Activated CD4-positive, alpha-beta T cell treated with anti-CD3 and anti-CD28 coated beads, Interleukin-2, amount 50 U/mL, for 16 hours (primary cell): ENCODE results near the gene PRDM10.
A peak's percentile ranks its signal among the peaks of the same experiment; 100 is the strongest.

Experiments
- DNase-seq: peaks from one replicate; pipeline ENCODE4 v3.0.0-alpha.2; 2020

Gene PRDM10

DNA sequence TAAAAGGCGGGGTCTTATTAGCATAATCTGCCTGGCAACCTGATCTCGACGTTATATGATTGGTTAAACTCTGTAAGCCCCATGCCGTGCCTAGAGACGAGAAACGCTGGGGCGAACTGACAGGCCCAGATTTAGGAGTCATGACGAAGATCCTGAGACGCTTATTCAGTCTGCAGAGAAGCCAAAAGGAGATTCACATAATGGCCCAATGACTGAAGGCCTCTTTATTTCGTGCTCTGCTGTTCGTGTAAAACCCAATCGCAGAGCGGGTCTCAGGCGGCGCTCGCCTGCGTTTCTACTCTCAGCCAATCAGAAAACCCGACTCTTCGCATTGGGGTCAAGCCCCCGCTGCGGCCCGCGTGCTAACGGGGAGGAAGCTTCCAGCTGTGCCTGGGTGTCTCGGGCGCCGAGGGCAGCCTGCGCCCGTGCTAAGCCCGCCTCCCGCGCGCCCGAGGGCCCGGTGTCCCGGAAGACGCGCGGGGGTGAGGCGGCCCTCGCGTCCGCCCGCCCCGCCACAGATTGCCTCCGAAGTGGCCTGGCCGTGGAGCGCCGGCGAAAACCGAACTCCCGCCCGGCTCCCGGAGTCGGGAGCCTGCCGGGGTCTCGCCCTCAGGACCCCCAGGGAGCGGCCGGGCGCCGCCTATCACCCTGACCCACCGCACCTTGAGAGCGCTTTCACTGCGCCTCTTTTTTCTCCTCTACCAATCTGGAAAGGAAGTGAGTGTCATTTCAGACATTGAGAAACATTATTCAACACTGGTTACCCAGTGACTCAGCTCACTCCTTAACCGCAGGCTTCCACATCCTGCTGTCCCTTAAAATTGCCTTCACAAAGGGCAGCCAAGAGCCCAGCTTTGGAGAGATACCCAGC lies 446 bp upstream of the PRDM10 start:
- peak; percentile 94 for DNase-seq

DNA sequence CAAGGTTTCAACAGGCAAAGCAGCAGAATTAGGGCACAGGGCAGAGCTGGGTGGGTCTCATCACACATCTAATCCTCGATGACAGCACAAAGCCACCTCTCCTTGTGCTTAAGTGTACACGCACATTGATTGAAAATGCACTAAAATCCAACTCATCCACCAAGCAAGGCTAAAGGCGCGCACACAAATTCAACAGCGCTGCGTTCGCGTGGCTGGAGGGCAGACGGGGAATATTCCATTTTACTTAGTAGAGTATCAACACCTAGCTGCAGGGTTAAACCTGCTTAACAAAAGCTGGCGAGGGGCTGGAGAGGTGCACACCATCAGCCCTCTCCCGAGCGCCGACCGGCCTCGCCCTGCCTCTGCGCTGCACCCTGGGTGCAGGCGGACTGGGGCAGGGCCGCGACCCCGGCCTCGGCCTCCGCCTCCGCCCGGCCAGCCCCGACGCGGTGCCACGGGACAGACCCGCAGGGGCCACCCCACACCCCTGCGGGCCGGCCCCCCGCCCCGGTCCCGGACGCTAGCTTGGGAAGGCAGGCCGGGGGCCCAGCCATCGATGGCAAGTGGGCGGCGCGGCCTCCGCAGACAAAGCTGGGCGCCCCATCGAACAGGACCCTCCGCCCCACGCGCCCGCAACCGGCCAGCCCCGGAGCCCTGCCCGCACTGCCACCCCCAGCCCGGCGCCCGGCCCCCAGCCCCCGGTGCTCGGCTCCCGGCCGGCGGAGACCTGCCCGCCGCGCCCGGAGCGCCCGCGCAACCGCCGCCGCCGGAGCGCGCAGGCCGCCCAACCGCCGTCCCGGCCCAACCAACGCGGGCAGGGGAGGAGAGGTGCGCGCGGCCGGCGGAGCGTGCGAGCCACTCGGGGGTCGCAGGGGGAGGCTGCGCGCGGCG lies 929 bp downstream of the PRDM10 start:
- DNase-seq, result peak; percentile 30

DNA sequence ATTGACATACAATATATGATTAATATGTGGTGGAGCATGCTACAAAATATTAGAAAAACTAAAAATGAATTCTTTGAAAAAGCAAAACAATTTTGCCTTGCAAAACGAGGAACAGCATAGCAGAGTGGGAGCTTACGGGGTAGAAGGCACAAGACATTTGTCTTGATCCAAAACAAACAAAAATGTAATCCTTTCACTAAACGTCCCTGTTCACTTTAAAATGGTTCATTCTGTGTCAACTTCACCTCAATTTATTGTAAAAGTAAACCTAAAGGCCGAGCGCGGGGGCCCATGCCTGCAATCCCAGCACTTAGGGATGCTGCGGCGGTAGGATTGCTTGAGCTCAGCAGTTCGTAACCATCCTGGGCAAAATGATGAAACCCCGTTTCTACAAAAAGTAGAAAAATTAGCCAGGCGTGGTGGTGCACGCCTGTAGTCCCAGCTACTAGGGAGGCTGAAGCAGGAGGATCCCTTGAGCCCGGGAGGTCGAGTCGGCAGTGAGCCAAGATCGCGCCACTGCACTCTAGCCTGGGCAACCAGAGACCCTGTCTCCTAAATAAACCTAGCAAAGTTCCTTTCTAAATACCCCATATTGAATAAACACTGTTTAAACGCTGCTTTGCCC lies 2.0 kb downstream of the PRDM10 start:
- no peak for DNase-seq

DNA sequence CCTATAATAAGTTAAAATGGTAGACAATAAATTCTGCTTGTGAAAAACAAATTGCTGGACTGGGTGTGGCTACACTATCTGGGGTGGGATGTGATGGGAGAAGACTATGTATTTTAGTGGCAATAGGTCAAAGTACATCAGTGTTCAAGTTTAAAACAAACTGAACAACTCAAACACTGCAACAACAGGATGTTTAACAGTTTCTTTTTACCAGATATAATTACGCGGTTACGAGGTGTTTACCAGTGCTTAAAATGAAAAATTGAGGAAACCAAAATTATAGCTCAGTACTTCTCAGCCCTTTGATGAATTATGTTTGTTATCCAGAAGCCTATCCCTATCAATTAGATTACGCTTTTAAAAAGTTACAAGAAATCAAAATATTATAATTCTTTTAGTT lies 3.2 kb downstream of the PRDM10 start:
- DNase-seq, result no peak

DNA sequence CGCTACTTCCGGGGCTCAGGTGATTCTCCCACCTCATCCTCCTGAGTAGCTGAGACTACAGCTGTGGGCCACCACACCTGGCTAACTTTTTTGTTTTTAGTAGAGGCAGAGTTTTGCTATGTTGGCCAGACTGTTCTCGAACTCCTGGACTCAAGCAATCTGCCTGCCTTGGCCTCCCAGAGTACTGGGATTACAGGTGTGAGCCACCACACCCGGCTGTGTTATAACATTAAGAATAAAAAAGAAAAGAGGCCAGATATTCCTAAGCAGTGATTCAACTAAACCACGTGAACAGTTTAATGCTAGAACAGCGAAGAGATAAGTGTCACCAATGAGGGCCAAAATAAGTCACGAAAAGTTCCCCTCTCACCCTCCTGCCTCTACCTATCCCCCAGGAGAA lies 3.7 kb downstream of the PRDM10 start:
- no peak for DNase-seq

DNA sequence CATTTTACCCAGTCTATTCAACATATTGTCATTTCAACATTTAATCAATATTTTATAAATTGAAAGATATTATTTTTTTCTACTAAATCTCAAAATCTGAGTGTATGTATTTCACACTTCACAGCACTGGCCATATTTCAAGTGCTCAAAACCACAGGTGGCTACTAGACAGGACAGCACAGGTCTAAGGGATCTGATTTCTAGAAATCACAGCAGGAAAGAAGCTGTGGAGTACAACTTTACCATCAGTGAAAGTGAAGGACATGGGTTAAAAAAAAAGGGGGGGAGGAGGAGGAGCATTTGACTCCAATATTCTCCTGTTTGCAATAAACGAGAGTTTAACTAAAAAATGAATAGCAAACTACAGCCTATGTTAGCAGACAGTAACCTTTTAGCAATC lies 4.5 kb downstream of the PRDM10 start:
- no peak for DNase-seq

DNA sequence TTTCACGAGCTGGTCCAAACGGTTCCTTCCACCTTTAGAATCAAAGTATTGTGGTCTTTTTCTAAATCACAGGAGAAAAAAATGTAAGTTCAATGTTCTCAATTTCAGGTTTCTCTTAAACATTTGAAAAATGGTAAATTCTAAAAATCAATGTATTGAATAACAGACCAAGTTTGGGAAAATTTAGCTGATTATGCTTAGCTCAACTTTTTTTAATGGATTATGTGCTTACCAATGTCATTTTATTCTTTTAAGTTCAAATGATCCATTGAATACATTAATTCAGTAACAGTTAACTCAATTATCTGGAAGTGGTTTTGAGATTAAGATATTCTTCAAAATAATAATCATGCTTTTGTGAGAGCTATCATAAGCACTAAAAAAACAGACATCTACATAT lies 5.1 kb downstream of the PRDM10 start:
- DNase-seq, result no peak

DNA sequence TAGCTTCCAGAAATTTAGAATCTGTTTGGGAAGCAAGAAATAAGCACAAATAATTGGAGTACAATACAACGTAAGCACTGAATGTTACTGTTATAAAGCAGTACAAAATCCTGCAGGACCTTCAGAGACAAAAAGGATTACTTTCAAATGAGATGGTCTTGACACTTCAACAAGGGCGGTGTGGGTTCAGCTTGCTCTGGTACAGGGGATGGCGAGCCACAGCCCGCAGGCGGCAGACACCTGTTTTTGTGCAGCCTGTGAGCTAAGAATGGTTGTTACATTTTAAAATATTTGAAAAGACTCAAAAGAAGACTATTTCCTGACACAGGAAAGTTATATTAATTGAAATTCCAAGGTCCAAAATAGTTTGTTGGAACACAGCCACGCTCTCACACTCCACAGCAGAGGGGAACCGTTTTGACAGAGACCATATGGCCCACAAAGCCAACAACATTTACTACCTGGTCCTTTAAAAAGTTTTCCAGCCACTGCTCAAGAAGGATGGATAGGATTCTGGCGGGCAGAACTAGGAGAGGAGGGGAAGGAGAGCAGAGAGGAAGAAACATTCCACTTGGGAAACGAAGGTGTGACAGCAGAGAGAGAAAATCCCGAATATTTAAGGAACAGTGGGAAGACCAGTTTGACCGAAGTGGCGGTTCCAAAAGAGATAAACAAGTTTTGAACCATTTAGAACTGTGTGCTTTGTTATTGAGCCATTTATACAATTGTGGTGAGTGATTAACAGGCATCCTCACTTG lies 6.3 kb downstream of the PRDM10 start:
- DNase-seq, result no peak

DNA sequence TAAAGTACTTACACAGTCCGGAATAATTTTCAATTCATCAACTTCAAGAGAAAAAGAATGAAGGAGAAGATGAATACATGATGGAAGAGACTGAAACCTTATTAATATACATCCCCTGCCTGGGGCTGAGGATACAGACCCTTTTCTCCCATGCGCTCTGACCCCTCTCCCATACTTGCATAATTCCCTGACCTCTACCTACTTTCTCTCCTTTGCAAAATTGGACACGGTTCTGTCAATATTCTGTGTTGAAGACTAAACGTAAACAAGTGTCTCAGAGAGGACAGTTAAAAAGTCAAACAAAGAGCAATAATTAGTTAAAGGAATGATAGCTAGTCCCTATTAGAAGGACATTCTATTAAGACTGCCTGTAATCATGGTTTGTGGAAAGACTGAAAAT lies 7.5 kb downstream of the PRDM10 start:
- no peak for DNase-seq

DNA sequence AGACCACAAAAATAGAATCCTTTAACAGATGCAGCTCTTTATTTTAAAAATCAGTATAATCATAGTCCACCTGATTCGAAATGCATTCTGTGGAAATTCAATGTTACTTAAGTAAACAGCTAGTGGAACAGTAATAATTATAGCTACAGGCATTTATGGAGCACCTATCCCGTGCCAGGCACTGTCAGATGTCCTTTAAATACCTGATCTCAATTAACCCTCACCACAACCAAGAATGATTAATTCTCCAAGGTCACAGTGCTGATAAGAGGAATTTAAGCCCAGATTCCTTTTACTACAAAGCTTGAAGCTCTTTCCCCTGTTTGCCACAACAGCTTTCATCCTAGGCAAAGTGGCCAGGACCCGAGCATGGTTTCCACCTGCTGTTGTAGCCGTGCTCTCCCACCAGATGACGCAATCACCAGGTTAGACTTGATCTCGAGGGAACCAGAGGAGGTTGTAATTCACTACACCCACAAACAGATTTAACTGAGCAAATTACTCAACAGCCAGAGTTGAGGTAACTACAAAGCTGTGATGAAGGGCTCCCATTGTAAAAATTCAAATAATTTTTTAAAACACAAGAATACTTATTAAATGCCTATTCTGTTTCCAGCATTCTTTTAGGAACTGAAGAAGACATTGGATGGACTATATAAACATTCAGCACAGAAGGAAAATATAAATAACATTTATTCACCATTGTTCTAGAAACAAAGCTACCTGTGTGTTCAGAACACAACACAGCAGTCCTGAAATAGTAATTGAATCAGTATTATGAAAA lies 10.3 kb downstream of the PRDM10 start:
- peak; percentile 23 for DNase-seq

DNA sequence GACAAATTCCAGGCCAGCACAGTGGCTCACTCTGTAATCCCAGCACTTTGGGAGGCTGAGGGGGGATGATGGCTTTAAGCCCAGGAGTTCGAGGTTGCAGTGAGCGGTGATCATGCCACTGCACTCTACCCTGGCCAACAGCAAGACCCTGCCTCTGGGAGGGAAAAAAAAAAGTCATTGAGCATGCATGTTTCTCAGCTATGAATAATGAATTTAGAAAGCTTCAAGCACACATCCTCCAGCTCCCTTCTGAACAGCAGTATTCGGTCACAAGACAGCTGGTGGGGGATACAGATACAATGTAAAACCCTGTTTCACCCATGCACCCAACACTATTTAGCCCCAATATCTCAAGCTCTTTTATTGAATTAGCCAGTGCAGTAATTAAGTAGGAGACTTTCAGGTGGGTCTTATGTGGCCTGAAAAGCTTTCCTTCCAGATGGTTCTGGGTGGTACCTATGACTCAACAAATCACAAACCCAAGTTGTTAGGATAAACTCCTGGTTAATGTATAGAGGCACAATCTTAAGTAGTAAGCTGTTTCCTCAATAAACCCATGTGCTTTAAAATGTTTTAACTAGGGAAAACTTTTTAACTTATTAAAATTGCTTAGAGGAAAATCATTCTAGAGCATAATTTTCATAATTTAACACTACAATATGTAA lies 13.4 kb downstream of the PRDM10 start:
- DNase-seq, result no peak

DNA sequence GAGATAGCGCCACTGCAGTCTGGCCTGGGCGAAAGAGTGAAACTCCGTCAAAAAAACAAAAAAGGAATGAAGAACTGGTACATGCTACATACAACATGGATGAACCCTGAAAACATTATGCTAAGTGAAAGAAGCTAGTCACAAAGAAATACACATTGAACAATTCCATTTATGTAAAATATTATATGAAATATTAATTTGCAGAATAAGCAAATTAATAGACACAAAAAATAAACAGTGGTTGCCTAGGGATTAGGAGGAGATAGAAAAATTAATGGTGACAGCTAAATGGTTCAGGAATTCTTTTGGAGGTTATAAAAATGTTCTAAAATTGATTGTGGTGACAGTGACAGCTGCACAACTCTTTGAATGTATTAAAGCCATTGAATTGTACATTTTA lies 14.7 kb downstream of the PRDM10 start:
- DNase-seq, result no peak

DNA sequence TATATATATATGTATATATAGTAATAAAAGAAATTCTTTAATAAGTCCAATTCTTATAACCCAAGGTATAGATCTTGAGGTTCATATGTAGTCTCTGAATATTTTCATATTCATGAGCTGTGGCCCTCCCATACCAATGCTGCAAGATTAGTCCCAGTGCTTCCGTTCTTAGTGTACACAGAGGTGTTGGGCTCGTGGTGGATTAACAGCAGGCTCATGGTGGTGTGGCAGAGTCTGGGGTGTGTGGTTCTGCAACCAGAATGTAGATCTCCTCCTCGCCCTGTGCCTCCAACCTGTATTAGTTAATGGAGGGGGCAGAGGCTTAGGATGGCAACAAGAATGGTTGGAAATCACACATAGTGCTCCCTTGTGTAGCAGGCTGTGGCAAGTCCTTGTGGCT lies 16.8 kb downstream of the PRDM10 start:
- no peak for DNase-seq

DNA sequence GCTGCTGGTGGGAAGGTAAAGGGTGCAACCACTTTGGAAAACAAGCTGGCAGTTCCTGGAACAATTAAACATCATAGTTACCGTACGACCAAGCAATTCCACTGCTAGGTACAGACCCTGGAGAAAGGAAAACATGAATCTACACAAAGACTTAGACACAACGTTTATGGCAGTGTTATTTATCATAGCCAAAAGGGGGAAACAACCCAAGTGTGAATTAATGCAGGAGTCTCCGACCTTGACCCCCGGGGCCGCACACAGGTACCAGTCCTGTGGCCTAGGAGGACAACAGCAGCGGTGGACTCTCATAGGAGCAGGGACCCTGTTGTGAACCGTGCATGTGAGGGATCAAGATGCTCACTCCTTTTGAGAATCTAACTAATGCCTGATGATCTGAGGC lies 22.5 kb downstream of the PRDM10 start:
- DNase-seq, result no peak

DNA sequence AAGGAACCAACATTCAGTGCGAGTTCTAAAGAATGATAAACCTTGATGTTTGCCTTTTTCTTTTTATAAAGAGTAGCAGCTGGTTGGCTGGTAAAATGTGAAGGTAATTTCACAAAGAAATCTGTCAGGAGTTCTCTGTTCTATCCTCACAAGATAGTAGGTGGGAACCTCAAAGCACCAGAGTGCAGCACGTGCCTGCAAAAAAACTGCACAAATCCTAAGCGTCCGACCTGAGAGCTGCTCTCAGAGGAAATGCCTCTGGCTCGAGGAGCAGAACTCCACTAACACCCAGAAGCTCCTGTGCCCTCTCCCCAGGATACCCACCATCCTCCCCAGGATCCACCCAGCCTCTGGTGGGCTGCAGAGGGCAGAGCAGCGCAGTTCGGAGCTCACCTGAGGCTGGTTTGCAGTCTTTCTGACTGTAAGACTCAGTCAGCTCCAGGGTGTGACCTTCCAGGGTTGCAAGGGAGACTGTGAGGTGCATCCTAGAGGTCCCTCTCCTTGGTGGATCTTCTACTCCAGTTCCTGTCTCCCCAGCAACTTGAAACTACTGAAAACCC lies 23.5 kb downstream of the PRDM10 start:
- DNase-seq, result no peak

DNA sequence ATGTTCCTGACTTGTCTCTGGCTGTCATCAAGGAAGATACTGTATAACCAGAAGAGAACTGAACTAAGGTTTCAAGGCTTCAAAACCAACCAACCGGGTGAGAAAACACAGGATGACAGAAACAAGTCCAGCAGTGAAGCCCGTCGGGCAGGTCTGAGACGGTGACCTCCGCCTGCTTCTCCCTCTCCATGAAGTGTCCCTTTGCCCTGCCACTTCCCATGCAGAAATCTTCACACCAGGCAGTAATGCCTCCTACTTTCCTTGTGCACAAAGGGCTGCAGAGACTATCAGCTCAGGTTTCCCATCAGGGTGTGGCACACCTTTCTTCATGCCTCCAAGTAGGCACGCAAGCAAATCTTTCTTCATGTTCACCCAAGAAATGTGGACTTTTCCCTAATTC lies 24.2 kb downstream of the PRDM10 start:
- no peak for DNase-seq

DNA sequence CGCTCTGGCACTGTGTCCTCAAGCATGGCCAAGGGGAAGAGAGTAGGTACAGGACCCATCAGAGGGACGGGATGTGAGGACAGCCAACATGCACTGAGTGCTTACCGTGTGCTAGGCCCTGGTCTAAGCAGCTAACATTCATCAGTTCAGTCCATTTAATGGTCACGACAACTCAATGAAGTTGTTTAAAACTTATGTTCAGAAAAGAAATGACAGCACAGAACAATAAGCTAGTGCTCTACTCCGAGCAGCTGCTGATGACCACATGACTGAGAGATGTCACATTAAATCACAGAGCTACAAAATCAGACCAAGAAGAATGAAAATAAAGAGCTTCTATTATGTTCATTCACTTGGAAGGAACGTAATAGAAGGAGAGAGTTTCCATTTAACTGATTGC lies 26.3 kb downstream of the PRDM10 start:
- DNase-seq, result no peak

DNA sequence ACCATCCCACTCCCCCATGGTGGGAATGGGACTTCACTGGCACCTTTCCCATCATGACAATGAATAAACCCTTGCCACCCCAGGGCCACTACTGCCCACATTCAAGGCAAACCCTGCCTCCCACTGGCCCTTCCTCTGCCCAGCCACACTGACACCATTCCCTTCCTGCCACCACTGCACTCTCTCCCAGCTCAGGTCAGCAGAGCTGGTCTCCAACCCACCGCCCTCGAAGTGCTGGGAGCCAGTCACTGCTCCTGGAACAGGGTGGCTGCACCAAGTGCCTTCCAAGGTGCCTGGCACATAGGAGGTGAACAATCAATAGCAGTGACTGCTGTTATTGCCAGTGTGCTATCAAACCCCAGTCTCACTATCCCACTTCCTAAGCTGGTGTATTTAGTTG lies 27.1 kb downstream of the PRDM10 start:
- no peak for DNase-seq

DNA sequence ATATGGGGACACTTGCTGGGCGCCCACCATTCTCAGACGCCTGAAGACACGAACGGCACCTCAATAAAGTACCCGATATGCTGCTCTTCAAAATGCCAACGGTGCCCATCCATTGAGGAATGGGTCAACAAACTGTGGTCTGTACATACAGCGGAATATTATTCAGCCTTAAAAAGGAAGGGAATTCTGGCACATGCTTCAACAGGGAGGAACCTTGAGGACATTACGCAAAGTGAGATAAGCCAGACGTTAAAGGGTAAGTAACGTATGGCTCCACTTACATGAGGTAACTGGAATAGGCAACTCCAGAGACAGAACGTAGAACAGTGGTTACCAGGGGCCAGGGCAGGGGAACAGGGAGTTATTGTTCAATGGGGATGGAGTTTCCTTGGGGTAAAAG lies 28.0 kb downstream of the PRDM10 start:
- DNase-seq, result no peak

DNA sequence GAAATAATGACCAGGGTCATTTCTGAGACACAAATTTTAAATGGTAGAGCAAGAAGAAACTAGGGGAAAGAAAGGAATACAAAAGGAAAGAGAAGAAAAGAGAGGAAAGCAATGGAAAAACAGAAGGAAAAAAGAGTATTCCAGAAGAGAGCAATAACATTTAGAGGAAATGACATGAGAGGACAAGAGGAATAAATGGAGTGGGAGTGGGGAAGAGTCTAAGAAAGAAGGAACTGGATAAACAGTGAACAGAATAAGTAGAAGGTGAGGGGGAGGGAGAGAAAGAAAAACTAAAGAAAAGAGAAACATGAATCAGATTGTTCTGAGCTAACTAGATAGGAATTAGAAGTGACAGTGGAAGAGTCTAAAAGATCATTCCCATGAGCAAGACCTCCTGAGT lies 28.4 kb downstream of the PRDM10 start:
- DNase-seq, result no peak

DNA sequence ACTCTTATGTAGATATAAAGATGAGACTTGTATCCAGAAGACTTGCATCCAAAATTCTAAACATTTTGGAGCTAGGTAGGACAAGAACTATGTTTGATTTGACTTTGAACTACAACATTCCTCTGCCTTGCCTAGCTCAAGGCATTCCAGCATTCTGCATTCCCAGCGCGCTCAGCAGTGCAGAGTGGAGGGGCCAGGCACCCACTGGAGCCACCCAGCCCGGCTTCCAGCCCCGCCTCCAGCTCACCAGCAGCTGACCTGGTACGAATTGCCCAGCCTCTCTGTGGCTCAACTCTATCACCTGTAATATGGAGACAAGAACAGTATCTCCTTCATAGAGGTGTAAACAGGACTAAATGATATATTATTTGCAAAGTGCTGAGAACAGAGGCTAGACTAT lies 28.8 kb downstream of the PRDM10 start:
- no peak for DNase-seq
